GM19328 (cell line): ENCODE measurements around the gene C21orf58.
A peak's percentile ranks its signal among the peaks of the same experiment; 100 is the strongest.

Experiments used
- ATAC-seq: cut with Tn5 transposase; IDR thresholded peaks from one replicate; pipeline ENCODE4 v1.9.1; 2021; ENCODE audit warnings: mild to moderate bottlenecking, moderate library complexity; ENCODE audit not compliant: unreplicated experiment

The C21orf58 gene

GRCh38 chr21:46297338-46298271, 26.1 kb downstream of the C21orf58 start:
- ATAC-seq, result no peak

GRCh38 chr21:46295996-46296752, 27.5 kb downstream of the C21orf58 start:
- no peak for ATAC-seq

- no peak for ATAC-seq
These were observed 28.4 kb downstream of the C21orf58 start for GRCh38 chr21:46295177-46295770.

GRCh38 chr21:46294647-46295176, 29.0 kb downstream of the C21orf58 start:
- ATAC-seq, result no peak

- ATAC-seq, result no peak
These were observed 32.1 kb downstream of the C21orf58 start for GRCh38 chr21:46291561-46291960.

- ATAC-seq, result no peak
These were observed 34.0 kb downstream of the C21orf58 start for GRCh38 chr21:46289655-46290179.

GRCh38 chr21:46287541-46287940, 36.1 kb downstream of the C21orf58 start:
- ATAC-seq, result no peak

- no peak for ATAC-seq
These were observed 37.0 kb downstream of the C21orf58 start for GRCh38 chr21:46286648-46287002.

- peak; percentile 73 for ATAC-seq
These were observed 37.7 kb downstream of the C21orf58 start, which contains the start of gene YBEY for GRCh38 chr21:46285761-46286647. YBEY (plus strand) TSS chr21:46286342; CDS start chr21:46286914, 572 bp downstream.

- no peak for ATAC-seq
These were observed 38.4 kb downstream of the C21orf58 start, which contains the start of gene MCM3AP for GRCh38 chr21:46285206-46285661. MCM3AP (minus strand) TSS chr21:46285611; CDS start chr21:46285286, 325 bp downstream.

GRCh38 chr21:46284733-46285132, 38.9 kb downstream of the C21orf58 start:
- ATAC-seq, result no peak

- no peak for ATAC-seq
These were observed 39.5 kb downstream of the C21orf58 start for GRCh38 chr21:46284077-46284644.

- ATAC-seq, result no peak
These were observed 48.8 kb downstream of the C21orf58 start for GRCh38 chr21:46274797-46275390.

GRCh38 chr21:46273341-46273740, 50.3 kb downstream of the C21orf58 start:
- no peak for ATAC-seq

- no peak for ATAC-seq
These were observed 54.2 kb downstream of the C21orf58 start for GRCh38 chr21:46269466-46269865.

- ATAC-seq, result no peak
These were observed 55.3 kb downstream of the C21orf58 start for GRCh38 chr21:46268371-46268770.

GRCh38 chr21:46266946-46267345, 56.7 kb downstream of the C21orf58 start:
- ATAC-seq, result no peak

- ATAC-seq, result no peak
These were observed 57.7 kb downstream of the C21orf58 start for GRCh38 chr21:46265736-46266525.
